Measurements from ENCODE around the gene MEX3A. TPM values are rescaled to one million over a fixed set of nuclear protein-coding genes. Genes with fewer than 3 reads are reported as not detected.

The MEX3A gene
- total RNA-seq, 3 donors from 2014 or later, result 0.50 to 0.66 (median 0.57) TPM

DNA sequence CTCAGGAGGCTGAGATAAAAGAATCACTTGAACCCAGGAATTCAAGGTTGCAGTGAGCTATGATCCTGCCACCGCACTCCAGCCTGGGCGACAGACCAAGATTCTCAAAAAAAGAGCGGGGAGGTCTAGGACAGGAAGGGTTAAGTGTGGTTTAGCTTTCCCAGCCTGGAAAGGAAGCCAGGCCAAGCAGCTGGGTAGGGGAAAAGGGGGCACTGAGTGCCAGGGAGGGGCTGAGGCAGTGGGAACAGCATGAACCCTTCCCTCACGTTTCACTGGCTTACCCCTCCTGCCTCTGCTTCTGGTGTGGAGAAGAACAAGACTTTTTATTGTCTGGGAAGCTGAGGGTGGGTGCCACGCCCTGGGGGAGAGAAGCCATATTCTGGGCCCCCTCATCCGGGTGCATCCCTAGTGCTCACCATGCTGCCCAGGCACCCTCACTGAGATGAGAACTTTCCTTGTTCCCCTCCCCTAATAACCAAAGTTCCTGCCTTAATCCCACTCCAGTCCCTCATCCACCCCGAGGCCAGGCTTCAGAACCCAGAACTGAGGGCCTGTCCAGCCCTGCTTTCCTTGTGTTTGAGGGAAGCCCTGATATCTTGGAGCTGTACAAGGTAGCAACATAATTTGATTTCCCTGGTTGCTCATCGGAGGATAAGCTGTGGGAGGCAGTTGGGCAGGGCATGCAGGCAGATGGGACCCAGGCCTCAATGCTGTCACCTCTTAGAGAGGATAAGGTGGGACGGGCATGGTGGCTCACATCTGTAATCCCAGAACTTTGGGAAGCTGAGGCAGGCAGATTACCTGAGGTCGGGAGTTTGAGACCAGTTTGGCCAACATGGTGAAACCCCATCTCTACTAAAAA lies 30.2 kb upstream of the MEX3A start:
- no peak for DNase-seq
- no peaks in the 10 kb centered on the region for H3K36me3 Mint-ChIP-seq (ENCODE audit: insufficient read depth)
- ATAC-seq, result no peak
- H3K27me3 Mint-ChIP-seq (ENCODE audit: low read depth), result peaks cover 5% of the 10 kb centered on the region
- no peaks in the 10 kb centered on the region for H3K9me3 Mint-ChIP-seq
- peaks cover 29% of the 10 kb centered on the region for H3K4me1 Mint-ChIP-seq (ENCODE audit: low read depth)
- H3K4me3 Mint-ChIP-seq, result no peak overlapping the region

DNA sequence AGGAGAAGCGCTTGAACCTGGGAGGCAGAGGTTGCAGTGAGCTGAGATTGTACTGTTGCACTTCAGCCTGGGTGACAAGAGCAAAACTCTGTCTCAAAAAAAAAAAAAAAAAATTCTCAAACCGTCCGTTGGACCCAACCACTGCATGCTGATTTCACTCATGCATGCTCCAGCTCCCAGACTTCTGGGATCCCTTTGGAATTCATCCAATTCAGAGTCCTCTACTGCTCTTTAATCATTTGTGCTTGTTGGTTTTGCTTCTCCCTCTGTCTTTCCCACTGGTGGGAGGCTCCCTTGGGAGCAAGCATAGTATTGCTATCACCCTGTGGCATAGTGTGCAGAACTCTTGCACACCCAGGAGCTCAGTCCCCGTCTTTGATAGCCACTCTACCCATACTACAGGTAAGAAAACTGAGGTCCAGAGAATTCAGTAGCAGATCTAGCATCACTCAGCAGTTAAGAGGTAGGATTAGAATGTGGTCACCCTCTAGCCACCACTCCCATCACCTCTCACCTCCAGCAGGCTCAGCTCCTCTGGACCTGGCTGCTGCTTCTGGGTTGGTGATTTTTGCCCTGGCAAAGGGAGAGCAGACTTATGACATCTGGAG lies 29.2 kb upstream of the MEX3A start:
- H3K4me1 Mint-ChIP-seq (ENCODE audit: low read depth), result peaks cover 36% of the 10 kb centered on the region
- no peak overlapping the region for H3K4me3 Mint-ChIP-seq
- no peaks in the 10 kb centered on the region for H3K9me3 Mint-ChIP-seq
- H3K27me3 Mint-ChIP-seq (ENCODE audit: low read depth), result peaks cover 3% of the 10 kb centered on the region
- ATAC-seq, result no peak
- no peaks in the 10 kb centered on the region for H3K36me3 Mint-ChIP-seq (ENCODE audit: insufficient read depth)
- no peak for DNase-seq

DNA sequence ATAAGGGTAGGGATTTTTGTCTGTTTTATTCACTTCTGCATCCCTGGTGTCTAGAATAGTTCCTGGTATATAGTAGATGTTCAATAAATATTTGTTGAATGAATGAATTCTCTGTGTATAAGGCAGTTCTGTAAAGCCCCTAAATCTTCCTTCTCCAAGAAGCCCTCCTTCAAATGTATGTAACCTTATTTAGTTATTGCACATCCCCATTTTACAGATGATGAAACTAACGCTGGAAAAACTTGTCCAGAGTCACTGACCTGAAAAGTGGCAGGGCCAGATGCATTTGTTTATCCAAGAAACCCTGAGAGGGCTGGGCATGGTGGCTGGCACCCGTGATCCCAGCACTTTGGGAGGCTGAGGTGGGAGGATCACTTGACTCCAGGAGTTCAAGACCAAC lies 28.0 kb upstream of the MEX3A start:
- H3K36me3 Mint-ChIP-seq (ENCODE audit: insufficient read depth), result no peaks in the 10 kb centered on the region
- DNase-seq (no peak), ATAC-seq (no peak)
- H3K27me3 Mint-ChIP-seq (ENCODE audit: low read depth), result no peaks in the 10 kb centered on the region
- H3K9me3 Mint-ChIP-seq, result no peaks in the 10 kb centered on the region
- H3K4me1 Mint-ChIP-seq (ENCODE audit: low read depth), result peaks cover 39% of the 10 kb centered on the region
- H3K4me3 Mint-ChIP-seq, result no peak overlapping the region

DNA sequence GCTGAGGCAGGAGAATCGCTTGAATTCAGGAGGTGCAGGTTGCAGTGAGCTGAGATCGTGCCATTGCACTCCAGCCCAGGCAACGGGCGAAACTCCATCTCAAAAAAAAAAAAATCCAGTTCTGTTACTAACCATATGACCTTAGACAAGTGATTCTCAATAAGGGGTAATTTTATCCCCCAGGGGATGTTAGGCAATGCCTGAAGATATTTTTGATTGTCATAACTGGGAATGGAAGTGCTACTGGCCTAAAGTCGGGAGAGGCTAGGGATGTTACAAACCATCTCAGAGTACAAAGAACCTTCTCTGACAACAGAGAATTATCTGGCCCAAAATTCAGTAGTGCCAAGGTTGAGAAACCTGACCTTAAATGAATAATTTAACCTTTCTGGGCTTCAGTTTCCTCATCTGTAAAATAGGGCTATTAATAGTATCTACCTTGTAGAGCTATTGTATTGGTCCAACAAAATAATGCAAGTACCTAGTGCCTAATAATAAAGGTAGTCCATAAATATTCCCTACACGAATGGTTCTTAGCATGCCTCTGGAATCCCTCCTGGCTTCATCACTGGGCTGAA lies 26.5 kb upstream of the MEX3A start:
- no peak for DNase-seq
- Mint-ChIP-seq H3K27me3 (ENCODE audit: low read depth) (no peaks in the 10 kb centered on the region), H3K4me3 (no peak overlapping the region), H3K9me3 (no peaks in the 10 kb centered on the region), H3K4me1 (ENCODE audit: low read depth) (peaks cover 45% of the 10 kb centered on the region), H3K36me3 (ENCODE audit: insufficient read depth) (no peaks in the 10 kb centered on the region)
- ATAC-seq, result no peak

DNA sequence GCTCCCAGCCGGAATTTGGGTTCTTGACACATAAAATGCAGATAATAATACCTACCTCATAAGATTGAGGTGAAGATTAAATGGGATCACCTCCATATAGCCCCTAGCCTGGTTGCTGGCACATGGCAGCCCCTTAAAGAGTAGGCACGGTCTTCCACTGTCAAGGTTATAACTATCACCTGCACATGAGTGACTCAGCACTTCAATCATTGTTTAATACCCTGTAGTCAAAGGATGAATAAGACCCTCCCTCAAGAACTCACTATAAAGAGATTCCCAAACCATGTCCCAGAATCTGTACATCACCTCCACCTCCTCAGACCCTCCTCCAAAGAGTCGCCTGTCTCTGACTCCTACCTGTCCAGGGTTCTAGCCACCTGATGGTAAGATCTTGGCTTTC lies 25.8 kb upstream of the MEX3A start:
- Mint-ChIP-seq H3K9me3 (no peaks in the 10 kb centered on the region), H3K4me1 (ENCODE audit: low read depth) (peaks cover 47% of the 10 kb centered on the region), H3K4me3 (no peak overlapping the region), H3K36me3 (ENCODE audit: insufficient read depth) (no peaks in the 10 kb centered on the region), H3K27me3 (ENCODE audit: low read depth) (no peaks in the 10 kb centered on the region)
- DNase-seq, result no peak
- ATAC-seq, result no peak

DNA sequence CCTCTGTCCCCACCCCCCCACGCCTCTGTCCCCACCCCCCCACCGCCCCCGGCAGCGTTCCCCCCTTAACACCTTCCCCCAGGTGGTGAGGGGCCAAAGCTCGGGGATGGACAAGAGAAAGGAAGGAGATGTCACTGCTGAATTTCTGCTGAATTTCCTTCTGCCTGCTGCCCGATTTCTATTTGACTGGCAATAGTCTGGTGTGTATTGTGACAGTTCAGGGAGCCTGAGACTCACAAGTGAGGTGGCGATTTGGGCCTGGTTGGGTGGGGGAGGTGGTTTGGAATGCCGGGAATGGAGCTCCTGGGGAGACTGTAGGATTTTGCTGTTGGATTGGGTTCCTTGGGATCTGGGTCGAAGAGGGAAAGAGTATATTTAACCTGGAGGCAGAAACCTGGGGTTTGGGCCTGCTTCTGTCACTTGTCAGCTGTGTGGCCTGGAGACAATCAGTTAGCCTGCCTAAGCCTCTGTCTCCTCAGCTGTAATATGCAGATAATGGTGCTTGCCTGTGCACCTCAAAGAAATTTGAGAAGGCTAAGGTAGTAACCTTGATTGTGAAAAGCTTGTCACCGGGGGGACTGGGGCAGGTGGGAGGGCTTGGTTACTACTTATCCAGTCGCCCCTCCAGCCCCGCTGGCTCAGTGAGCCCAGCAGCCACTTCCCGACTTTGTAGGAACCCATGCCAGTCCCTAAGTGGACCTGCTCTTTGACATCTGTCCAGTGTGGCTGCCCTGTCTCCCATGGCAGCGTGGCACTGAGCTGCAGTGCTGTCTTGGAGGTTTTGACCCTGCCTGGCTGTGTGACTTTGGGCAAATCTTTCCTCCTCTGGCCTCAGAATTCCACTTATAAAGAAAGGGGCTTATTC lies 24.6 kb upstream of the MEX3A start:
- Mint-ChIP-seq H3K27me3 (ENCODE audit: low read depth) (no peaks in the 10 kb centered on the region), H3K9me3 (no peaks in the 10 kb centered on the region), H3K36me3 (ENCODE audit: insufficient read depth) (no peaks in the 10 kb centered on the region), H3K4me1 (ENCODE audit: low read depth) (peaks cover 50% of the 10 kb centered on the region), H3K4me3 (peak overlapping the region; percentile 80)
- no peak for DNase-seq
- ATAC-seq, result peak; percentile 37 to 39

DNA sequence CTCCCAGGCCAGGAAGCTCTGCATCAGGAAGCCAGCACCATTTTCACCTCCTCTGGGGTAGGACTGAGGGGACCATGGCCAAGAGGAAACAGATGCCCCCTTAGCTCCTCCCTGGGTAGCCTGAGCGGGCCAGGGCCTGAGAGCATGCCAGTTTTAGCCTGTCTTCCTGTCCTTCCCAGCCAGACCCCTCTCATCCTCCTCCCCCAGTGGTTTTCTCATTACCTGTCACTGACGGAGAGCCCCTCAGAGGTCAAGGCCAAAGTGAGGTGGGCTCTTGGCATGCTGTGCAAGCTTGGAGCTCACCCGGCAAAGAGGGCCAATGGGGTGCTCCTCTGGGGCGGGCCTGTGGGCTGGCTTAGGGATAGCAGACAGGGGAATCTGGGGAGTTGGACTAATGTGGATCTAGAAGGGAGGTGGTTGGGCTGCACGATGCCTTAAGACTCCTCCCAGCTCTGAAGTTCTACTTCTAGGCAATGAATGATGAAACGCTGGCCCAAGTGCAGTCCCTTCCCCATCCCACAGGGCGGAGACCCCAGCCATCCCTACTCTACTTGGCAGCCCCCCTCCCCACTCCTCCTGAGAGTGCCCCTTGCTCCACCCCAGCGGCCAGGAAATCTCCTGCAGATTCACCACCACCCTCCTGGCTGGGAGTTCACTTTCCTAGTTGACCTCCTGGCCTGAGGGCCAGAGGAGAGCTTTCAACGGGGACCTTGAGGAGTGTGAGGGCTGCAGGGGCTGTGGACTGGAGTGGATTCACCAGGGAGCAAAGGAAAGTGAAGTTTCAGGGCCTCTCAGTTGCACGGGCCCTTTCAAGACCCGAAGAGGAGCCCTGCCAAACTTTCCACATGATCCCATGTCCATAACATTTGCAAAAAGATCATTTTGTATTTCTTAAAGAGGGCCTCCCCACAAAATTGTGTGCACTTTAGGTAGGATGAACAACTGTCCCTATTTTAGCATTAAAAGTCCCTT lies 22.9 kb upstream of the MEX3A start:
- Mint-ChIP-seq H3K4me3 (peak overlapping the region; percentile 80), H3K9me3 (no peaks in the 10 kb centered on the region), H3K4me1 (ENCODE audit: low read depth) (peaks cover 60% of the 10 kb centered on the region), H3K27me3 (ENCODE audit: low read depth) (peaks cover 2% of the 10 kb centered on the region), H3K36me3 (ENCODE audit: insufficient read depth) (no peaks in the 10 kb centered on the region)
- no peak for ATAC-seq
- no peak for DNase-seq

DNA sequence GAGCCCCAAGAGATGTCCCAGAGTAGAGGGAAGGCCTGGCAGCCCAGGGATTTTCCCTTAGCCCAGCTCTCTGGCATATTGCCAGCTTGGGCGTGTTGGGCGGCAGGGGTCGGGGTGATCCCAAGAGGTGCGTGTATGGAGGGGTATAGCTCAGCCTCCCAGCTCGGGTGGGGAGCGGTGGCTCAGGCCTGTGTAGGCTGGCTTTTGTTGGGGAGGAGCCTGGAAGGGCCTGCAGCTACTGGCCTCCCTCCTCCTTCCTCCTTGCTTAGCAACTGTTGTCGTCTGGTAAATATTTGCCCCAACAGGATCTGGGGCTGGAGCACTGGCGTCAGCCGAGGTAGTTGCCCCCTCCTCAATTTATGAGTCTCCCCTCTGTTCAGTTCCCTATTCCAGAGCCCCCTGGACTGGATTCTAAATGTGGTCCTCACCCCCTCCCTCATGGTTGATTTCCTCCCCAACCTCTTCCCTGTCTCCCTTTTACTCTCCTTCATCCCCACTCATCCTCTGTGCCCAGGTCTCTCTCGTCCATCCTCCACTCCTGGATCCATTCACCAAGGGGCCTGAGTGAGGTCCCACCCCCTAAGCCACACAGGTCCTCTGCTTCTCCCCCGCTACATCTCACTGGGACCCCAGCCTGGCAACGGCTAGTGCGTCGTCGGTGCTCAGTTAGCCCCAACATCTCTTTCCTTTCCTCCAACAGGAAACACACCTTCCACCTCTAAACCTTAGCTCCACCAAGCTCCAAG lies 22.0 kb upstream of the MEX3A start:
- ATAC-seq (no peak), DNase-seq (no peak)
- Mint-ChIP-seq H3K4me1 (ENCODE audit: low read depth) (peaks cover 59% of the 10 kb centered on the region), H3K27me3 (ENCODE audit: low read depth) (peaks cover 2% of the 10 kb centered on the region), H3K4me3 (peak overlapping the region; percentile 24), H3K9me3 (no peaks in the 10 kb centered on the region), H3K36me3 (ENCODE audit: insufficient read depth) (no peaks in the 10 kb centered on the region)

DNA sequence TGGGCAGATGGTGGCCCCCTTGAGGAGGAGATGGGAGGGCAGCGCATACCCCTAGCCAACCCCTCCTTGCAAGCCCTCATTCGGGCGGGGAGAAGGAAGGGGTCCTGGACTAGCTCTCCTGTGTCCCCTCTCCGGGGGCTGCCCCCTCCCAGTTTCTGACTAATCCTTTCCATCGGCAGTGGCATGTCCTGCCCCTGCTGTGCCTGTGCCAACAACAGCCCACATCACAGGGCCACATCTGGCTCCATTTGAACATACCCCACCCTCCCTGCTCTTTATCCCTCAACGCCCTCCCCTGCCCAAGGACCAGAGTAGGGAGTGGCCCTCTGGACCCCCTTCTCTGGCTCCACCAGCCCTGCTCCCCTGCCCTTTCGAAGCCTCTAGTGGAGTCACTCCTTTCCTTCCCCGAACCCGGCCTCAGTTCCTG lies 21.3 kb upstream of the MEX3A start:
- DNase-seq (no peak), ATAC-seq (no peak)
- H3K4me1 Mint-ChIP-seq (ENCODE audit: low read depth), result peaks cover 62% of the 10 kb centered on the region
- H3K36me3 Mint-ChIP-seq (ENCODE audit: insufficient read depth), result no peaks in the 10 kb centered on the region
- no peaks in the 10 kb centered on the region for H3K9me3 Mint-ChIP-seq
- peak overlapping the region; percentile 24 for H3K4me3 Mint-ChIP-seq
- H3K27me3 Mint-ChIP-seq (ENCODE audit: low read depth), result peaks cover 2% of the 10 kb centered on the region

DNA sequence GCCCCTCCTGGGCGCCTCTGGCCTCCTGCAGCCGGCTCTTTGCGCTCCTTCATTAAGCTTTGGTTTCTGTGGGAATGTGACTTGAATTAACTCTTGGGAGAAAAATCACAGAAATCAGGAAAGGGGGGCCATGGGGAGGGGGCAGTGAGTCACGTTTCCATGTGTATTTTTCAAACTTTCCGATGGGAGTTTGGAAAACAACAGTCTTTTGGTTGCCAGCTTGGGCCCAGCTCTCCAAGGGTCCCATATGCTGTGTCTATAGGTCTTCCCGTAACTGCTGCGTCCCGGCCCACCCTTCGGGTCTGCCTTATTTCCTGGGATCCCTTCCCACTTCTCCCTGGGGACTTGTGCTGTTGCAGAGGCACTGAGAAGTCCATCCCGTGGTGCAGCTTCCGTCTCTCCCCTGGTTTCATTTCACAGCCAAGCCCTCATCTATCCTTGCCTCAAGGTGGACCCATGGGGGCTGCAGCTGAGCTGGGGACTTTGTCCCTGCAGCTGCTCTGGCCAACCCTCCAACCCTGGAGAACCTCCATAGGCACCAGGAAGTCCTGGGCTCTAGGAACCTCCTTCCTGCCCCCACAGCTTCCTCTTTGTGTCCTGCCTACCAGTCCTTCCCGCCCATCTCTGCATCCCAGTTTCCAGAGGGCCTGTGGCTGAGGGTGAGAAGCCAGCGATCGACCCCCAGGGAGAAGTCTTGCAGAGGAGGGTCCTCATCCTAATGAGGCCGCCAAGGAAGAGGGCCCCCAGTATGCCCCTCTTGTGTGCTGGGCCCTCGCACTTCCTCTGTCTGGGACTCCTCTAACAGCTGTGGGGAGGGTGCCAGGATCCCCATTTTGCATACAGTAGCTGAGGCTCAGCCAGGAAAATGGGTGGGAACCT lies 20.6 kb upstream of the MEX3A start:
- ATAC-seq, result no peak
- no peak for DNase-seq
- Mint-ChIP-seq H3K9me3 (no peaks in the 10 kb centered on the region), H3K4me1 (ENCODE audit: low read depth) (peaks cover 69% of the 10 kb centered on the region), H3K4me3 (no peak overlapping the region), H3K36me3 (ENCODE audit: insufficient read depth) (no peaks in the 10 kb centered on the region), H3K27me3 (ENCODE audit: low read depth) (peaks cover 2% of the 10 kb centered on the region)

DNA sequence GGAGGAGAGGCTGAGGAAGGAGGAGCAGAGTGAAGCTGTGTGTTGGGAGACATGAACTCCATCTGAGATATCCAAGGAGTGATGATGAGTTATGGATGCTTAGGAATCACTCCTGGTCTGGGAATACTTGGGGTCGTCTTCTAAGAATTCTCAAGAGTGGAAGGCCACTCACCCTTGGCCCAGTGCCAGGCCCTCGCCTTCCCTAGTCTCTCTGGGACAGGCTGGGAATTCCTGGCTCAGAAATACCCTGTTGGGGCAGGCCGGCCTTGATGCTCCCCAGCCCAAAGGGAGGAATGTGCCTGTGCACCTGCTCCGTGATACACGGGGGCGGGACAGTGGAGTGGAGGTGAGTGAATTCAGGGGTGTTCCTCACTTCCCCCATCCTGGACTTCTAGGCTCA lies 19.6 kb upstream of the MEX3A start:
- Mint-ChIP-seq H3K9me3 (no peaks in the 10 kb centered on the region), H3K36me3 (ENCODE audit: insufficient read depth) (no peaks in the 10 kb centered on the region), H3K27me3 (ENCODE audit: low read depth) (peaks cover 2% of the 10 kb centered on the region), H3K4me1 (ENCODE audit: low read depth) (peaks cover 72% of the 10 kb centered on the region), H3K4me3 (no peak overlapping the region)
- DNase-seq (no peak), ATAC-seq (no peak)
